Measurements from ENCODE around the gene IL36B. TPM values are rescaled to one million over a fixed set of nuclear protein-coding genes. Genes with fewer than 3 reads are reported as not detected.

Gene IL36B
- polyA plus RNA-seq, 3 donors: not detected

DNA sequence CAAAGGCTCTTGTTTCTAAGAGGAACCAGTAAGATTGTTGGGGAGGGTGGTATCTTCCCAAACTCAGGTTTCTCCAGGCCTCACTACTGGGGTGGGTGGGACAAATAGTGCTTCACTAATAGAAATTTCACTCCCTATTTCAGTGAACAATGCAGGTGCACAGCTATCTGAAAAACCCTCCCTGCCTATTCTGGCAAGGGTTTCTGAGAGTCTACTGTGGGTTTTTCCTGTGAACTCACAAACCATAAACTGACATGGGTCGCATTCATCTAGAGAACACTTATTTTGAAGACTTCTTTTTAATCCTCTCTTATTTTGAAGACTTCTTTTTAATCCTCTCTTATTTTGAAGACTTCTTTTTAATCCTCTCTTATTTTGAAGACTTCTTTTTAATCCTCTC lies 43.0 kb downstream of the IL36B start:
- no peak overlapping the region for H3K4me2 ChIP-seq (replicated peaks; ENCODE audit: extremely low read depth, low read length, poor library complexity, severe bottlenecking)
- no peaks in the 10 kb centered on the region for H3K4me1 ChIP-seq (ENCODE audit: control insufficient read depth in 1 of 2, insufficient read depth in 2 of 2, low read length in 2 of 2)
- no peak overlapping the region for H3K9ac ChIP-seq (ENCODE audit: insufficient read depth, low read length, poor library complexity, severe bottlenecking)
- DNase-seq: no peak
- H4K20me1 ChIP-seq (ENCODE audit: insufficient read depth, low read length): no peaks in the 10 kb centered on the region
- no CpG with 5 or more reads among the region's 1 CpG for WGBS (ENCODE audit: insufficient coverage)
- H3K27ac ChIP-seq (ENCODE audit: low read depth in 1 of 2, low read length in 2 of 2): no peak overlapping the region
- no peaks in the 10 kb centered on the region for H3K79me2 ChIP-seq (ENCODE audit: insufficient read depth, low read length)
- TF ChIP-seq, protein P1, sequence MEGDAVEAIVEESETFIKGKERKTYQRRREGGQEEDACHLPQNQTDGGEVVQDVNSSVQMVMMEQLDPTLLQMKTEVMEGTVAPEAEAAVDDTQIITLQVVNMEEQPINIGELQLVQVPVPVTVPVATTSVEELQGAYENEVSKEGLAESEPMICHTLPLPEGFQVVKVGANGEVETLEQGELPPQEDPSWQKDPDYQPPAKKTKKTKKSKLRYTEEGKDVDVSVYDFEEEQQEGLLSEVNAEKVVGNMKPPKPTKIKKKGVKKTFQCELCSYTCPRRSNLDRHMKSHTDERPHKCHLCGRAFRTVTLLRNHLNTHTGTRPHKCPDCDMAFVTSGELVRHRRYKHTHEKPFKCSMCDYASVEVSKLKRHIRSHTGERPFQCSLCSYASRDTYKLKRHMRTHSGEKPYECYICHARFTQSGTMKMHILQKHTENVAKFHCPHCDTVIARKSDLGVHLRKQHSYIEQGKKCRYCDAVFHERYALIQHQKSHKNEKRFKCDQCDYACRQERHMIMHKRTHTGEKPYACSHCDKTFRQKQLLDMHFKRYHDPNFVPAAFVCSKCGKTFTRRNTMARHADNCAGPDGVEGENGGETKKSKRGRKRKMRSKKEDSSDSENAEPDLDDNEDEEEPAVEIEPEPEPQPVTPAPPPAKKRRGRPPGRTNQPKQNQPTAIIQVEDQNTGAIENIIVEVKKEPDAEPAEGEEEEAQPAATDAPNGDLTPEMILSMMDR (IDR thresholded peaks at IDR 0.05): no peak
- H3K4me1 Mint-ChIP-seq: no peaks in the 10 kb centered on the region
- H3K36me3 ChIP-seq (replicated peaks in 1 of 2; ENCODE audit: control insufficient read depth in 1 of 2, insufficient read depth in 2 of 2, low read length in 2 of 2): no peaks in the 10 kb centered on the region
- peaks cover 0 to 9% (median 2%) of the 10 kb centered on the region in 7 donors for H3K9me3 Mint-ChIP-seq
- no peak overlapping the region for H3K4me3 Mint-ChIP-seq
- H3K4me3 ChIP-seq (replicated peaks in 1 of 3; ENCODE audit: low read depth in 2 of 3, low read length in 3 of 3): no peak overlapping the region
- H3K36me3 Mint-ChIP-seq: no peaks in the 10 kb centered on the region
- intact Hi-C loops (cut with micrococcal nuclease): no loop called here
- H3K27me3 Mint-ChIP-seq (ENCODE audit: low read depth in 3 of 3): peaks cover 0 to 4% (median 4%) of the 10 kb centered on the region in 3 donors
- H3K27ac Mint-ChIP-seq: no peak overlapping the region
- H3K27me3 ChIP-seq (ENCODE audit: control insufficient read depth in 2 of 2, insufficient read depth in 2 of 2, low read length in 2 of 2): no peaks in the 10 kb centered on the region
- no peak overlapping the region for H2AFZ ChIP-seq (ENCODE audit: insufficient read depth, low read depth, low read length, poor library complexity, severe bottlenecking)
- H3K9me3 ChIP-seq (replicated peaks in 1 of 2; ENCODE audit: control insufficient read depth in 1 of 2, insufficient read depth in 1 of 2, low read length in 2 of 2): peaks cover 0 to 1% of the 10 kb centered on the region in 2 donors

GRCh38 chr2:113007250-113007649 lies 45.4 kb downstream of the IL36B start:
- TF ChIP-seq, protein P1 (IDR thresholded peaks at IDR 0.05): no peak
- Mint-ChIP-seq H3K9me3 (peaks cover 0 to 10% (median 5%) of the 10 kb centered on the region in 7 donors), H3K4me1 (no peaks in the 10 kb centered on the region), H3K27ac (no peak overlapping the region), H3K4me3 (no peak overlapping the region), H3K27me3 (ENCODE audit: low read depth in 3 of 3) (peaks cover 0 to 5% (median 1%) of the 10 kb centered on the region in 3 donors), H3K36me3 (no peaks in the 10 kb centered on the region)
- H3K36me3 ChIP-seq (replicated peaks in 1 of 2; ENCODE audit: control insufficient read depth in 1 of 2, insufficient read depth in 2 of 2, low read length in 2 of 2): no peaks in the 10 kb centered on the region
- no peak overlapping the region for H3K4me3 ChIP-seq (replicated peaks in 1 of 3; ENCODE audit: low read depth in 2 of 3, low read length in 3 of 3)
- no peak for DNase-seq
- intact Hi-C loops (cut with micrococcal nuclease): no loop called here
- H3K27ac ChIP-seq (ENCODE audit: low read depth in 1 of 2, low read length in 2 of 2): no peak overlapping the region
- no peaks in the 10 kb centered on the region for H4K20me1 ChIP-seq (ENCODE audit: insufficient read depth, low read length)
- no peak overlapping the region for H3K9ac ChIP-seq (ENCODE audit: insufficient read depth, low read length, poor library complexity, severe bottlenecking)
- no peaks in the 10 kb centered on the region for H3K9me3 ChIP-seq (replicated peaks in 1 of 2; ENCODE audit: control insufficient read depth in 1 of 2, insufficient read depth in 1 of 2, low read length in 2 of 2)
- H3K27me3 ChIP-seq (ENCODE audit: control insufficient read depth in 2 of 2, insufficient read depth in 2 of 2, low read length in 2 of 2): no peaks in the 10 kb centered on the region
- H2AFZ ChIP-seq (ENCODE audit: insufficient read depth, low read depth, low read length, poor library complexity, severe bottlenecking): no peak overlapping the region
- H3K4me2 ChIP-seq (replicated peaks; ENCODE audit: extremely low read depth, low read length, poor library complexity, severe bottlenecking): no peak overlapping the region
- H3K79me2 ChIP-seq (ENCODE audit: insufficient read depth, low read length): no peaks in the 10 kb centered on the region
- H3K4me1 ChIP-seq (ENCODE audit: control insufficient read depth in 1 of 2, insufficient read depth in 2 of 2, low read length in 2 of 2): no peaks in the 10 kb centered on the region
- WGBS (ENCODE audit: insufficient coverage): no CpG with 5 or more reads among the region's 1 CpG

Measured in CD14-positive monocyte (primary cell).